Neuronal stem cell (in vitro differentiated cells): ENCODE results near the gene GATD1.

Source experiments
- DNase-seq: peaks from one replicate; pipeline ENCODE4 v3.0.0-alpha.2; 2013; ENCODE audit warnings: low spot score
- H2AFZ ChIP-seq: one replicate; pipeline ENCODE4 v1.6.1; 2013; ENCODE audit warnings: mild to moderate bottlenecking, low read length, inconsistent platforms
- H2AK5ac ChIP-seq: 2 replicates; pipeline ENCODE4 v1.6.1; 2013; ENCODE audit warnings: low read depth, mild to moderate bottlenecking, inconsistent platforms, low read length, moderate library complexity, mixed read lengths
- H2BK120ac ChIP-seq: 2 replicates; pipeline ENCODE4 v1.6.1; 2013; ENCODE audit warnings: low read depth, mild to moderate bottlenecking, inconsistent platforms, low read length, moderate library complexity, mixed read lengths
- H2BK12ac ChIP-seq: one replicate; pipeline ENCODE4 v1.6.1; 2013; ENCODE audit warnings: low read length, inconsistent platforms
- H2BK15ac ChIP-seq: 2 replicates; pipeline ENCODE4 v1.6.1; 2013; ENCODE audit warnings: mild to moderate bottlenecking, low read length, inconsistent platforms, mixed read lengths
- H2BK5ac ChIP-seq: one replicate; pipeline ENCODE4 v1.6.1; 2013; ENCODE audit warnings: inconsistent platforms, mild to moderate bottlenecking, low read length, moderate library complexity
- H3K14ac ChIP-seq: one replicate; pipeline ENCODE4 v1.6.1; 2013; ENCODE audit warnings: low read length, inconsistent platforms
- H3K18ac ChIP-seq: 2 replicates; pipeline ENCODE4 v1.6.1; 2013; ENCODE audit warnings: low read length, inconsistent platforms
- H3K23ac ChIP-seq: 2 replicates; pipeline ENCODE4 v1.6.1; 2013; ENCODE audit warnings: low read depth, mild to moderate bottlenecking, mixed read lengths, low read length, inconsistent platforms; ENCODE audit not compliant: poor library complexity
- H3K27ac ChIP-seq: replicated peaks from 3 replicates; pipeline ENCODE4 v1.5.1; 2013; ENCODE audit warnings: low read length, inconsistent platforms
- H3K27me3 ChIP-seq, 3 experiments: 2 replicates each; pipeline ENCODE4 v1.6.1; 2013; ENCODE audit warnings: low read length in 3 of 3, mild to moderate bottlenecking in 2 of 3, inconsistent platforms in 1 of 3, low read depth in 1 of 3, mixed read lengths in 1 of 3, moderate library complexity in 1 of 3; ENCODE audit not compliant: control insufficient read depth in 3 of 3, insufficient read depth in 3 of 3
- H3K36me3 ChIP-seq, 2 donors: replicated peaks in 1 of 2; 2 replicates each; pipeline ENCODE4 v1.6.1; 2013; ENCODE audit warnings: low read length in 2 of 2; ENCODE audit not compliant: control insufficient read depth in 2 of 2, insufficient read depth in 2 of 2
- H3K4ac ChIP-seq: 2 replicates; pipeline ENCODE4 v1.6.1; 2013; ENCODE audit warnings: inconsistent platforms, mild to moderate bottlenecking, low read length, moderate library complexity
- H3K4me1 ChIP-seq, 2 donors: 1 replicate in 1 of 2; 2 replicates in 1 of 2; pipeline ENCODE4 v1.6.1; 2013; ENCODE audit warnings: low read length in 2 of 2, low read depth in 1 of 2; ENCODE audit not compliant: control insufficient read depth in 2 of 2, insufficient read depth in 1 of 2
- H3K4me2 ChIP-seq: one replicate; pipeline ENCODE4 v1.6.1; 2013; ENCODE audit warnings: mild to moderate bottlenecking, low read length, inconsistent platforms; ENCODE audit not compliant: insufficient read depth, poor library complexity, severe bottlenecking
- H3K4me3 ChIP-seq, 2 donors: 2 replicates each; pipeline ENCODE4 v1.5.1; 2013; ENCODE audit warnings: low read length in 2 of 2, mild to moderate bottlenecking in 2 of 2, inconsistent platforms in 1 of 2, moderate library complexity in 1 of 2
- H3K79me1 ChIP-seq: one replicate; pipeline ENCODE4 v1.6.1; 2013; ENCODE audit warnings: low read depth, mild to moderate bottlenecking, inconsistent platforms, low read length, moderate library complexity
- H3K9ac ChIP-seq: one replicate; pipeline ENCODE4 v1.6.1; 2013; ENCODE audit warnings: mild to moderate bottlenecking, low read depth, low read length, inconsistent platforms; ENCODE audit not compliant: poor library complexity
- H3K9me3 ChIP-seq, 2 donors: replicated peaks in 1 of 2; 2 replicates each; pipeline versions ENCODE3 to v1.6.1; 2013; ENCODE audit warnings: low read length in 2 of 2, mild to moderate bottlenecking in 2 of 2, inconsistent platforms in 1 of 2, low read depth in 1 of 2, mixed read lengths in 1 of 2, moderate library complexity in 1 of 2; ENCODE audit not compliant: control insufficient read depth in 2 of 2, insufficient read depth in 1 of 2
- H4K8ac ChIP-seq: one replicate; pipeline ENCODE4 v1.6.1; 2013; ENCODE audit warnings: low read depth, mild to moderate bottlenecking, inconsistent platforms, low read length, moderate library complexity
- H4K91ac ChIP-seq: one replicate; pipeline ENCODE4 v1.6.1; 2013; ENCODE audit warnings: low read length, low read depth, mild to moderate bottlenecking, inconsistent platforms; ENCODE audit not compliant: poor library complexity
- WGBS, 2 donors: extraction: QIAGEN DNeasy Blood & Tissue Kit; methylation state at CpG; one replicate each; pipeline ENCODE4 v1.1.7; 2013; ENCODE audit warnings: missing lambda C conversion rate in 2 of 2, mixed read lengths in 1 of 2; ENCODE audit not compliant: insufficient read length in 2 of 2, insufficient replicate concordance in 1 of 2; ENCODE audit errors: extremely low coverage in 2 of 2; 5-methylcytosine and 5-hydroxymethylcytosine counted together

GATD1 gene

GRCh38 chr11:799641-800316 lies 22.5 kb upstream of the GATD1 start:
- Histone ChIP-seq H2BK120ac (no peak overlapping the region), H3K36me3 (peaks cover 24 to 51% of the 10 kb centered on the region in 2 donors), H2BK15ac (no peak overlapping the region), H4K91ac (no peak overlapping the region), H3K4me2 (no peak overlapping the region), H3K4me1 (peaks cover 21 to 28% of the 10 kb centered on the region in 2 donors), H4K8ac (peak overlapping the region; percentile 65), H3K4me3 (no peak overlapping the region), H3K27ac (no peak overlapping the region), H2AK5ac (no peak overlapping the region), H3K9me3 (no peaks in the 10 kb centered on the region), H3K14ac (no peak overlapping the region), H3K79me1 (peaks cover 28% of the 10 kb centered on the region), H2BK5ac (peak overlapping the region; percentile 82), H3K23ac (no peak overlapping the region), H2AFZ (no peak overlapping the region), H3K4ac (no peak overlapping the region), H3K27me3 (no peaks in the 10 kb centered on the region), H3K9ac (no peak overlapping the region), H3K18ac (no peak overlapping the region), H2BK12ac (no peak overlapping the region)
- DNase-seq: no peak
- no CpG with 5 or more reads among the region's 32 CpGs for WGBS, 2 donors

GRCh38 chr11:798093-798713 lies 20.9 kb upstream of the GATD1 start, which contains the start of gene SLC25A22:
Gene SLC25A22, minus strand, starts transcription at chr11:798281. Its CDS starts 3,275 bp downstream, at chr11:795006.
- peak within 1 kb of the TSS; percentile 81 for H2BK120ac ChIP-seq
- peak within 1 kb of the TSS; percentile 97 for H3K9ac ChIP-seq
- peaks cover 10 to 15% of the 10 kb centered on the region in 2 donors for H3K4me1 ChIP-seq
- no peaks in the 10 kb centered on the region for H3K27me3 ChIP-seq
- H4K91ac ChIP-seq: no peak within 1 kb of the TSS
- no peaks in the 10 kb centered on the region for H3K9me3 ChIP-seq
- no CpG with 5 or more reads among the region's 69 CpGs for WGBS, 2 donors
- peak within 1 kb of the TSS; percentile 100 for H3K18ac ChIP-seq
- peak; percentile 83 for DNase-seq
- H3K23ac ChIP-seq: peak within 1 kb of the TSS; percentile 99
- H2BK15ac ChIP-seq: peak within 1 kb of the TSS; percentile 87
- peak within 1 kb of the TSS; percentile 100 for H3K14ac ChIP-seq
- peak within 1 kb of the TSS; percentile 99 for H2BK5ac ChIP-seq
- H3K79me1 ChIP-seq: peaks cover 28% of the 10 kb centered on the region
- H4K8ac ChIP-seq: peak within 1 kb of the TSS; percentile 3
- H3K4me3 ChIP-seq: peak within 1 kb of the TSS; percentile 99 to 100
- peak within 1 kb of the TSS; percentile 92 for H3K4me2 ChIP-seq
- H2BK12ac ChIP-seq: no peak within 1 kb of the TSS
- peak within 1 kb of the TSS; percentile 84 for H3K4ac ChIP-seq
- H3K36me3 ChIP-seq: peaks cover 37 to 61% of the 10 kb centered on the region in 2 donors
- H2AFZ ChIP-seq: peak within 1 kb of the TSS; percentile 88
- peak within 1 kb of the TSS; percentile 86 for H3K27ac ChIP-seq
- peak within 1 kb of the TSS; percentile 89 for H2AK5ac ChIP-seq

GRCh38 chr11:797296-798092 lies 20.2 kb upstream of the GATD1 start:
- peak overlapping the region; percentile 100 for H3K18ac ChIP-seq
- no CpG with 5 or more reads among the region's 57 CpGs for WGBS, 2 donors
- no peak overlapping the region for H2BK12ac ChIP-seq
- H2AK5ac ChIP-seq: peak overlapping the region; percentile 89
- peak overlapping the region; percentile 99 for H3K23ac ChIP-seq
- peaks cover 24% of the 10 kb centered on the region for H3K79me1 ChIP-seq
- H4K91ac ChIP-seq: no peak overlapping the region
- H3K4me3 ChIP-seq: peak overlapping the region; percentile 99 to 100
- H2BK120ac ChIP-seq: peak overlapping the region; percentile 81
- peak overlapping the region; percentile 100 for H3K14ac ChIP-seq
- no peak overlapping the region for H4K8ac ChIP-seq
- DNase-seq: peak; percentile 68
- peak overlapping the region; percentile 87 for H2BK15ac ChIP-seq
- peak overlapping the region; percentile 84 for H3K4ac ChIP-seq
- peaks cover 10 to 15% of the 10 kb centered on the region in 2 donors for H3K4me1 ChIP-seq
- no peaks in the 10 kb centered on the region for H3K9me3 ChIP-seq
- no peaks in the 10 kb centered on the region for H3K27me3 ChIP-seq
- peak overlapping the region; percentile 97 for H3K9ac ChIP-seq
- H3K27ac ChIP-seq: peak overlapping the region; percentile 86
- H2AFZ ChIP-seq: peak overlapping the region; percentile 88
- H2BK5ac ChIP-seq: peak overlapping the region; percentile 99
- peaks cover 33 to 60% of the 10 kb centered on the region in 2 donors for H3K36me3 ChIP-seq
- peak overlapping the region; percentile 92 for H3K4me2 ChIP-seq
